ENCODE measurements around the gene GAS2L3. TPM values are rescaled to one million over a fixed set of nuclear protein-coding genes. Genes with fewer than 3 reads are reported as not detected.

The GAS2L3 gene
- total RNA-seq, 3 donors from 2014 or later: 2.3 to 7.0 (median 5.9) TPM

- Histone ChIP-seq H3K9me3 (no peaks in the 10 kb centered on the region), H3K27me3 (no peaks in the 10 kb centered on the region), H3K27ac (no peak overlapping the region), H3K4me3 (no peak overlapping the region), H3K36me3 (no peaks in the 10 kb centered on the region), H3K4me1 (peaks cover 0 to 4% of the 10 kb centered on the region in 2 donors)
- no peak for DNase-seq (ENCODE audit: low spot score in 2 of 2)
- intact Hi-C loops (cut with DNase I; ENCODE audit: low total_unique reads): no loop called here
- TF ChIP-seq POLR2AphosphoS5 (IDR thresholded peaks at IDR 0.05) (no peak), POLR2A (IDR thresholded peaks at IDR 0.05) (no peak), CTCF (IDR thresholded peaks at IDR 0.05) (no peak)
Measured at GRCh38 chr12:100576331-100577036, 3.0 kb downstream of the GAS2L3 start.

GRCh38 chr12:100578923-100579322 lies 5.4 kb downstream of the GAS2L3 start:
- no peaks in the 10 kb centered on the region for H3K36me3 ChIP-seq
- H3K4me3 ChIP-seq: no peak overlapping the region
- TF ChIP-seq POLR2A (IDR thresholded peaks at IDR 0.05) (no peak), CTCF (IDR thresholded peaks at IDR 0.05) (no peak), POLR2AphosphoS5 (IDR thresholded peaks at IDR 0.05) (no peak)
- peaks cover 0 to 11% of the 10 kb centered on the region in 2 donors for H3K9me3 ChIP-seq
- H3K27me3 ChIP-seq: no peaks in the 10 kb centered on the region
- no peak overlapping the region for H3K27ac ChIP-seq
- no peak for DNase-seq (ENCODE audit: low spot score in 2 of 2)
- peaks cover 0 to 4% of the 10 kb centered on the region in 2 donors for H3K4me1 ChIP-seq
- intact Hi-C loops (cut with DNase I; ENCODE audit: low total_unique reads): no loop called here

GRCh38 chr12:100579844-100580243 lies 6.4 kb downstream of the GAS2L3 start:
- no peak for DNase-seq (ENCODE audit: low spot score in 2 of 2)
- TF ChIP-seq POLR2A (IDR thresholded peaks at IDR 0.05): no peak
- TF ChIP-seq POLR2AphosphoS5 (IDR thresholded peaks at IDR 0.05): no peak
- TF ChIP-seq CTCF (IDR thresholded peaks at IDR 0.05): no peak
- Histone ChIP-seq H3K4me1 (peaks cover 0 to under 1% of the 10 kb centered on the region in 2 donors), H3K4me3 (no peak overlapping the region), H3K27ac (no peak overlapping the region), H3K9me3 (peaks cover 0 to 11% of the 10 kb centered on the region in 2 donors), H3K27me3 (no peaks in the 10 kb centered on the region), H3K36me3 (no peaks in the 10 kb centered on the region)
- intact Hi-C loops (cut with DNase I; ENCODE audit: low total_unique reads): no loop called here

GRCh38 chr12:100584256-100584655 lies 10.8 kb downstream of the GAS2L3 start:
- no peaks in the 10 kb centered on the region for H3K27me3 ChIP-seq
- H3K27ac ChIP-seq: no peak overlapping the region
- DNase-seq (ENCODE audit: low spot score in 2 of 2): no peak
- intact Hi-C loops (cut with DNase I; ENCODE audit: low total_unique reads): no loop called here
- H3K4me1 ChIP-seq: no peaks in the 10 kb centered on the region
- TF ChIP-seq CTCF (IDR thresholded peaks at IDR 0.05): no peak
- TF ChIP-seq POLR2A (IDR thresholded peaks at IDR 0.05): no peak
- no peak for TF ChIP-seq POLR2AphosphoS5 (IDR thresholded peaks at IDR 0.05)
- no peaks in the 10 kb centered on the region for H3K36me3 ChIP-seq
- H3K4me3 ChIP-seq: no peak overlapping the region
- H3K9me3 ChIP-seq: peaks cover 15 to 26% of the 10 kb centered on the region in 2 donors

GRCh38 chr12:100591979-100592378 lies 18.5 kb downstream of the GAS2L3 start:
- peaks cover 15 to 20% of the 10 kb centered on the region in 2 donors for H3K9me3 ChIP-seq
- no peak for TF ChIP-seq POLR2AphosphoS5 (IDR thresholded peaks at IDR 0.05)
- no peak for TF ChIP-seq CTCF (IDR thresholded peaks at IDR 0.05)
- TF ChIP-seq POLR2A (IDR thresholded peaks at IDR 0.05): no peak
- intact Hi-C loops (cut with DNase I; ENCODE audit: low total_unique reads): no loop called here
- H3K27me3 ChIP-seq: no peaks in the 10 kb centered on the region
- DNase-seq (ENCODE audit: low spot score in 2 of 2): no peak
- H3K4me1 ChIP-seq: no peaks in the 10 kb centered on the region
- no peaks in the 10 kb centered on the region for H3K36me3 ChIP-seq
- no peak overlapping the region for H3K4me3 ChIP-seq
- H3K27ac ChIP-seq: no peak overlapping the region
